Hippocampal formation (tissue), 2 donors: ENCODE data around the gene HIRA.

ENCODE experiments used
- DNase-seq, 2 donors: peaks; one replicate each; lab custom pipeline; 2025; lab: John Stamatoyannopoulos, UW

The HIRA gene

GRCh38 chr22:19285831-19286230, 145.7 kb downstream of the HIRA start:
- no peak for DNase-seq
